Tibial artery (tissue), 4 donors: ENCODE data around the gene DGKI.
A peak's percentile ranks its signal among the peaks of the same experiment; 100 is the strongest.

ENCODE experiments used
- DNase-seq, 2 donors: peaks; one replicate each; pipeline ENCODE4 v3.0.0-alpha.2; 2019
- H3K27ac ChIP-seq, 2 donors: fragments of 200-600 bp; sonication (generic) in 1 of 2; 1 replicate in 1 of 2; 2 replicates in 1 of 2; pipeline ENCODE4 v1.5.1; 2018 to 2019; ENCODE audit warnings: mild to moderate bottlenecking in 1 of 2
- H3K27me3 ChIP-seq, 2 donors: fragments of 200-600 bp; sonication (generic) in 1 of 2; one replicate each; pipeline versions ENCODE4 v1.5.1 to v1.6.0; 2016 to 2019
- H3K36me3 ChIP-seq, 3 donors: fragments of 200-600 bp; sonication (generic) in 2 of 3; one replicate each; pipeline ENCODE4 v1.5.1; 2016 to 2019; ENCODE audit warnings: mild to moderate bottlenecking in 2 of 3
- H3K4me1 ChIP-seq, 4 donors: fragments of 200-600 bp; sonication (generic) in 2 of 4; 1 replicate in 3 of 4; 2 replicates in 1 of 4; pipeline ENCODE4 v1.5.1; 2016 to 2019
- H3K4me3 ChIP-seq, 2 donors: fragments of 200-600 bp; sonication (generic) in 1 of 2; 1 replicate in 1 of 2; 2 replicates in 1 of 2; pipeline ENCODE4 v1.5.1; 2018 to 2019; ENCODE audit warnings: mild to moderate bottlenecking in 2 of 2
- H3K9me3 ChIP-seq, 3 donors: fragments of 200-600 bp; sonication (generic) in 1 of 3; one replicate each; pipeline ENCODE4 v1.5.1; 2016 to 2019
- intact Hi-C: fragments of 100-400 bp; cut with DNase I; formaldehyde crosslinking; loops from one replicate; pipeline ENCODE4 v1.15.0; 2023; ENCODE audit warnings: low total_unique reads
- TF ChIP-seq, protein P1 (sequence below), 2 experiments: fragments of 200-600 bp in 1 of 2; fragments of 450-650 bp in 1 of 2; IDR thresholded peaks; one replicate each; pipeline ENCODE4 v1.5.1; 2017 to 2019; ENCODE audit warnings: antibody characterized with exemption in 2 of 2, mild to moderate bottlenecking in 1 of 2, moderate library complexity in 1 of 2

The DGKI gene

GRCh38 chr7:137850571-137850970 is 3.8 kb upstream of the DGKI start:
- Histone ChIP-seq H3K27me3 (peaks cover 0 to 9% of the 10 kb centered on the region in 2 donors), H3K36me3 (no peaks in the 10 kb centered on the region), H3K4me1 (peaks cover 0 to 17% (median 11%) of the 10 kb centered on the region in 4 donors), H3K27ac (no peak overlapping the region), H3K4me3 (no peak overlapping the region), H3K9me3 (no peaks in the 10 kb centered on the region)
- TF ChIP-seq, protein P1, sequence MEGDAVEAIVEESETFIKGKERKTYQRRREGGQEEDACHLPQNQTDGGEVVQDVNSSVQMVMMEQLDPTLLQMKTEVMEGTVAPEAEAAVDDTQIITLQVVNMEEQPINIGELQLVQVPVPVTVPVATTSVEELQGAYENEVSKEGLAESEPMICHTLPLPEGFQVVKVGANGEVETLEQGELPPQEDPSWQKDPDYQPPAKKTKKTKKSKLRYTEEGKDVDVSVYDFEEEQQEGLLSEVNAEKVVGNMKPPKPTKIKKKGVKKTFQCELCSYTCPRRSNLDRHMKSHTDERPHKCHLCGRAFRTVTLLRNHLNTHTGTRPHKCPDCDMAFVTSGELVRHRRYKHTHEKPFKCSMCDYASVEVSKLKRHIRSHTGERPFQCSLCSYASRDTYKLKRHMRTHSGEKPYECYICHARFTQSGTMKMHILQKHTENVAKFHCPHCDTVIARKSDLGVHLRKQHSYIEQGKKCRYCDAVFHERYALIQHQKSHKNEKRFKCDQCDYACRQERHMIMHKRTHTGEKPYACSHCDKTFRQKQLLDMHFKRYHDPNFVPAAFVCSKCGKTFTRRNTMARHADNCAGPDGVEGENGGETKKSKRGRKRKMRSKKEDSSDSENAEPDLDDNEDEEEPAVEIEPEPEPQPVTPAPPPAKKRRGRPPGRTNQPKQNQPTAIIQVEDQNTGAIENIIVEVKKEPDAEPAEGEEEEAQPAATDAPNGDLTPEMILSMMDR (IDR thresholded peaks at IDR 0.05): no peak
- intact Hi-C loops: no loop called here
- no peak for DNase-seq

- no peak overlapping the region for H3K4me3 ChIP-seq
- intact Hi-C loops: no loop called here
- peaks cover 0 to 15% of the 10 kb centered on the region in 2 donors for H3K27me3 ChIP-seq
- H3K27ac ChIP-seq: no peak overlapping the region
- peaks cover 0 to 17% (median 11%) of the 10 kb centered on the region in 4 donors for H3K4me1 ChIP-seq
- no peak for DNase-seq
- H3K36me3 ChIP-seq: no peaks in the 10 kb centered on the region
- TF ChIP-seq, protein P1 (IDR thresholded peaks at IDR 0.05): no peak
- H3K9me3 ChIP-seq: no peaks in the 10 kb centered on the region
These were observed 1.3 kb upstream of the DGKI start for GRCh38 chr7:137848095-137848494.

DNA sequence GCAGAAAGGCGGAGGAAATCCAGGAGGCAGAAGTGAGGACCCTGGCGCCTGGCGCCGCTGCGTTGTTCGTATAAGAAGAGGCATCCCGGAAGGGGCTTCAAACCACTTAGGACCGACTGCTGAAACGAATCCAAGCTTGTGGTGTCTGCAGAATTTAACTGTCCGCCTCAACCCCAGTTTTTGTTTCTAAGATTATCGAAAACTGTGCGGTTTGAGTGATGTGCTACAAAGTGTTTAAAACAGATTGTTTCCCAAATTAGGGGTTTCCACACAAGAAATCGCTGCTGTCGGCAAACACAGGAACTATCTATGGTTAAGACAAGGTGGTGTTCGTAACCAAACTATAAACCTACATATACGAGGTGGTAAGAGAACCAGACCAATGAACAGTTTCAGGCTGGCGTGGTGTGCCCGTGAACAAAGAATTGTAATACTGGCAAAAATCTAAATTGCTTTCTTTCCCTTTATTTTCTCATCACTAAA is 835 bp upstream of the DGKI start:
- H3K27ac ChIP-seq: peak overlapping the region in 1 of 2 donors; percentile 62
- no peaks in the 10 kb centered on the region for H3K36me3 ChIP-seq
- peaks cover 0 to 15% of the 10 kb centered on the region in 2 donors for H3K27me3 ChIP-seq
- intact Hi-C loops: no loop called here
- DNase-seq: no peak
- H3K4me3 ChIP-seq: peak overlapping the region; percentile 52 to 56
- H3K4me1 ChIP-seq: peaks cover 0 to 17% (median 11%) of the 10 kb centered on the region in 4 donors
- no peaks in the 10 kb centered on the region for H3K9me3 ChIP-seq
- TF ChIP-seq, protein P1 (IDR thresholded peaks at IDR 0.05): no peak

GRCh38 chr7:137846549-137846826 is 286 bp downstream of the DGKI start:
- peaks cover 0 to 17% (median 11%) of the 10 kb centered on the region in 4 donors for H3K4me1 ChIP-seq
- intact Hi-C loops: no loop called here
- H3K27ac ChIP-seq: no peak overlapping the region
- H3K27me3 ChIP-seq: peaks cover 0 to 15% of the 10 kb centered on the region in 2 donors
- H3K36me3 ChIP-seq: no peaks in the 10 kb centered on the region
- H3K9me3 ChIP-seq: no peaks in the 10 kb centered on the region
- DNase-seq: no peak
- TF ChIP-seq, protein P1 (IDR thresholded peaks at IDR 0.05): no peak
- peak overlapping the region; percentile 52 to 56 for H3K4me3 ChIP-seq

DNA sequence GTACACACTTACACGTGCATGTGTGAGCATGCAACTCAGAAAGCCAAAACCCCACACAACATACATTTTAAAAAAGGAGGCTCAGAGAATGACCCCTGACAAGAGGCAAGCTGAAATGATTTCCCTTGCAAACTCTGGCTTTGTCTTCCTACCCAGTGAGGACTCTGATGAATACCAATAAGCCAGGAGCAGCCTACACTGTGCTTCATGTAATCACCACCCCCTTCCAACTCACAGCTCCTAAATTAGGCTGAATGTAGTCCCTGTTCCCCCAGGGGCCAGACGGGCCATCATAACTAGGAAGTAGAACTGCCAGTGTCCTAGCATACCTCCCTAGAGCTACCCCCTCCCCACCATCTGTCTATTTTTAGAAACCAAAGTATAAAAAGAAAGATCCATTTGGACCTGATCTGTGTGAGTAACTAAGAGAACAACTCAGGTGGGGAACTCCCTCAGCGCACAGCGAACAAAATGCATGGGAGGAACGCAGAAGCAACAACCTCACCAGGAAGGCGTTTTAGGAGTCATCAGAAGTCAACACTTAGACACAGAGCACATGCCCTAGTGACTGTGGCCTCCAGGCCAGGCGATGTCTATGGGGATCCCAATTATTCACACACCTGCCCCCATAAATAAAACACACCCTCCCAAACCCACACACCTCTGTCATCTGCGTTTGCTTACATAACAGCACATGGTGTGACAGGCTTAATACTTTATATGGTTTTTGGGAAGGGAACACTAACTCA is 1.9 kb downstream of the DGKI start:
- Histone ChIP-seq H3K27ac (no peak overlapping the region), H3K36me3 (no peaks in the 10 kb centered on the region), H3K9me3 (no peaks in the 10 kb centered on the region), H3K27me3 (peaks cover 0 to 15% of the 10 kb centered on the region in 2 donors), H3K4me3 (no peak overlapping the region), H3K4me1 (peaks cover 0 to 17% (median 11%) of the 10 kb centered on the region in 4 donors)
- no peak for DNase-seq
- intact Hi-C loops: no loop called here
- TF ChIP-seq, protein P1 (IDR thresholded peaks at IDR 0.05): no peak
